ENCODE data around the gene UBE2Z. TPM values are rescaled to one million over a fixed set of nuclear protein-coding genes. Genes with fewer than 3 reads are reported as not detected.

The UBE2Z gene
- total RNA-seq, 1 experiment from 2014 or later, result 108 TPM

GRCh38 chr17:48883171-48883570 is 25.0 kb upstream of the UBE2Z start:
- H3K9me3 ChIP-seq (ENCODE audit: low read depth, low read length, poor library complexity, severe bottlenecking), result no peaks in the 10 kb centered on the region
- intact Hi-C loops (cut with micrococcal nuclease; ENCODE audit: unreplicated experiment), result no loop called here
- CTCF ChIA-PET, result no interaction called here
- no peak for DNase-seq (ENCODE audit: low spot score)
- no peaks in the 10 kb centered on the region for H3K27me3 ChIP-seq (replicated peaks; ENCODE audit: insufficient read depth, low read depth, low read length, poor library complexity)
- POLR2A ChIA-PET (ENCODE audit: low non-redundant PET), result no interaction called here
- no peaks in the 10 kb centered on the region for H3K4me1 ChIP-seq (ENCODE audit: insufficient read depth, low read length, poor library complexity, severe bottlenecking)
- BruUV-seq (replicated peaks), result no TSS peak
- no peak for TF ChIP-seq EZH2 (IDR thresholded peaks at IDR 0.05; ENCODE audit: borderline replicate concordance, low read depth, low read length, poor library complexity, severe bottlenecking)
- no peak for TF ChIP-seq CTCF (conservative IDR thresholded peaks at IDR 0.05; ENCODE audit: low read depth, low read length)
- no peak overlapping the region for H3K4me3 ChIP-seq (ENCODE audit: low read depth, low read length, poor library complexity, severe bottlenecking)
- no peaks in the 10 kb centered on the region for H3K36me3 ChIP-seq (ENCODE audit: insufficient read depth, low read length, poor library complexity, severe bottlenecking)
- no peak overlapping the region for H3K27ac ChIP-seq (ENCODE audit: low read depth, low read length, poor library complexity, severe bottlenecking)

GRCh38 chr17:48890086-48890485 is 18.1 kb upstream of the UBE2Z start:
- POLR2A ChIA-PET (ENCODE audit: low non-redundant PET), result no interaction called here
- H3K9me3 ChIP-seq (ENCODE audit: low read depth, low read length, poor library complexity, severe bottlenecking), result no peaks in the 10 kb centered on the region
- DNase-seq (ENCODE audit: low spot score), result no peak
- CTCF ChIA-PET, result interaction anchor here (1.5 kb wide), 1 partner anchor 11 kb away, joined by 4 read pairs; no protein-coding TSS in a partner anchor
- no peaks in the 10 kb centered on the region for H3K27me3 ChIP-seq (replicated peaks; ENCODE audit: insufficient read depth, low read depth, low read length, poor library complexity)
- H3K36me3 ChIP-seq (ENCODE audit: insufficient read depth, low read length, poor library complexity, severe bottlenecking), result peaks cover 7% of the 10 kb centered on the region
- no peak for TF ChIP-seq EZH2 (IDR thresholded peaks at IDR 0.05; ENCODE audit: borderline replicate concordance, low read depth, low read length, poor library complexity, severe bottlenecking)
- TF ChIP-seq CTCF (conservative IDR thresholded peaks at IDR 0.05; ENCODE audit: low read depth, low read length), result no peak
- H3K4me1 ChIP-seq (ENCODE audit: insufficient read depth, low read length, poor library complexity, severe bottlenecking), result peaks cover 11% of the 10 kb centered on the region
- no peak overlapping the region for H3K4me3 ChIP-seq (ENCODE audit: low read depth, low read length, poor library complexity, severe bottlenecking)
- no peak overlapping the region for H3K27ac ChIP-seq (ENCODE audit: low read depth, low read length, poor library complexity, severe bottlenecking)
- BruUV-seq (replicated peaks), result no TSS peak
- intact Hi-C loops (cut with micrococcal nuclease; ENCODE audit: unreplicated experiment), result loop anchor here (5.0 kb wide), 1 partner anchor 168 kb away; the partner anchor contains the start of genes PRAC1 and PRAC2

- CTCF ChIA-PET, result interaction anchor here (0.6 to 1.0 kb wide), 5 partner anchors 14 to 222 kb away, joined by 3 to 6 read pairs (median 4); partner anchors contain the start of gene SNF8
- Histone ChIP-seq H3K4me1 (ENCODE audit: insufficient read depth, low read length, poor library complexity, severe bottlenecking) (peaks cover 11% of the 10 kb centered on the region), H3K36me3 (ENCODE audit: insufficient read depth, low read length, poor library complexity, severe bottlenecking) (peaks cover 25% of the 10 kb centered on the region), H3K9me3 (ENCODE audit: low read depth, low read length, poor library complexity, severe bottlenecking) (no peaks in the 10 kb centered on the region), H3K27ac (ENCODE audit: low read depth, low read length, poor library complexity, severe bottlenecking) (peak overlapping the region; percentile 75), H3K27me3 (replicated peaks; ENCODE audit: insufficient read depth, low read depth, low read length, poor library complexity) (no peaks in the 10 kb centered on the region), H3K4me3 (ENCODE audit: low read depth, low read length, poor library complexity, severe bottlenecking) (peak overlapping the region; percentile 67)
- BruUV-seq (replicated peaks), result TSS peak; percentile 57
- TF ChIP-seq EZH2 (IDR thresholded peaks at IDR 0.05; ENCODE audit: borderline replicate concordance, low read depth, low read length, poor library complexity, severe bottlenecking) (no peak), CTCF (conservative IDR thresholded peaks at IDR 0.05; ENCODE audit: low read depth, low read length) (no peak)
- intact Hi-C loops (cut with micrococcal nuclease; ENCODE audit: unreplicated experiment), result loop anchor here (5.0 kb wide), 1 partner anchor 171 kb away; the partner anchor contains the start of genes PRAC1 and PRAC2
- POLR2A ChIA-PET (ENCODE audit: low non-redundant PET), result interaction anchor here (0.6 to 1.1 kb wide), 4 partner anchors 11 to 820 kb away, joined by 7 to 19 read pairs (median 8); partner anchors contain the start of gene UBE2Z
- peak; percentile 58 for DNase-seq (ENCODE audit: low spot score)
Observed at GRCh38 chr17:48892940-48893645, 15.1 kb upstream of the UBE2Z start.
